ENCODE data around the gene EFEMP1.

Gene EFEMP1

GRCh38 chr2:55954306-55955035 is 30.9 kb upstream of the EFEMP1 start:
- no peak overlapping the region for H3K4me3 ChIP-seq (replicated peaks; ENCODE audit: low read depth, low read length)

GRCh38 chr2:55952415-55952814 is 28.8 kb upstream of the EFEMP1 start:
- Histone ChIP-seq H3K4me3 (replicated peaks; ENCODE audit: low read depth, low read length) (no peak overlapping the region), H3K27me3 (replicated peaks; ENCODE audit: control insufficient read depth, insufficient read depth, low read length) (no peaks in the 10 kb centered on the region), H3K36me3 (ENCODE audit: control insufficient read depth, insufficient read depth, low read length) (no peaks in the 10 kb centered on the region)
- no peak for DNase-seq (ENCODE audit: extremely low read depth, insufficient read length)
- no peak for TF ChIP-seq CTCF (IDR thresholded peaks at IDR 0.05; ENCODE audit: insufficient read depth, low read length, poor library complexity, severe bottlenecking)

More at GRCh38 chr2:55954306-55955035, 30.9 kb upstream of the EFEMP1 start:
- Histone ChIP-seq H3K36me3 (ENCODE audit: control insufficient read depth, insufficient read depth, low read length) (no peaks in the 10 kb centered on the region), H3K27me3 (replicated peaks; ENCODE audit: control insufficient read depth, insufficient read depth, low read length) (no peaks in the 10 kb centered on the region)
- TF ChIP-seq CTCF (IDR thresholded peaks at IDR 0.05; ENCODE audit: insufficient read depth, low read length, poor library complexity, severe bottlenecking), result no peak
- no peak for DNase-seq (ENCODE audit: extremely low read depth, insufficient read length)

- no peak for DNase-seq (ENCODE audit: extremely low read depth, insufficient read length)
- Histone ChIP-seq H3K27me3 (replicated peaks; ENCODE audit: control insufficient read depth, insufficient read depth, low read length) (no peaks in the 10 kb centered on the region), H3K36me3 (ENCODE audit: control insufficient read depth, insufficient read depth, low read length) (no peaks in the 10 kb centered on the region), H3K4me3 (replicated peaks; ENCODE audit: low read depth, low read length) (no peak overlapping the region)
- TF ChIP-seq CTCF (IDR thresholded peaks at IDR 0.05; ENCODE audit: insufficient read depth, low read length, poor library complexity, severe bottlenecking), result no peak
Measured at GRCh38 chr2:55951533-55951932, 28.0 kb upstream of the EFEMP1 start.

GRCh38 chr2:55949613-55950012 is 26.0 kb upstream of the EFEMP1 start:
- Histone ChIP-seq H3K27me3 (replicated peaks; ENCODE audit: control insufficient read depth, insufficient read depth, low read length) (no peaks in the 10 kb centered on the region), H3K36me3 (ENCODE audit: control insufficient read depth, insufficient read depth, low read length) (no peaks in the 10 kb centered on the region), H3K4me3 (replicated peaks; ENCODE audit: low read depth, low read length) (no peak overlapping the region)
- no peak for DNase-seq (ENCODE audit: extremely low read depth, insufficient read length)
- TF ChIP-seq CTCF (IDR thresholded peaks at IDR 0.05; ENCODE audit: insufficient read depth, low read length, poor library complexity, severe bottlenecking), result no peak

- no peak for TF ChIP-seq CTCF (IDR thresholded peaks at IDR 0.05; ENCODE audit: insufficient read depth, low read length, poor library complexity, severe bottlenecking)
- Histone ChIP-seq H3K4me3 (replicated peaks; ENCODE audit: low read depth, low read length) (no peak overlapping the region), H3K27me3 (replicated peaks; ENCODE audit: control insufficient read depth, insufficient read depth, low read length) (no peaks in the 10 kb centered on the region), H3K36me3 (ENCODE audit: control insufficient read depth, insufficient read depth, low read length) (no peaks in the 10 kb centered on the region)
- DNase-seq (ENCODE audit: extremely low read depth, insufficient read length), result no peak
Measured at GRCh38 chr2:55949211-55949610, 25.6 kb upstream of the EFEMP1 start.

All from GM06990 (cell line).